Measurements from ENCODE around the gene ALLC. TPM values are rescaled to one million over a fixed set of nuclear protein-coding genes. Genes with fewer than 3 reads are reported as not detected.

Gene ALLC
- polyA plus RNA-seq, 2 of the 4 experiments (the other 2 are of a cell fraction), result not detected

DNA sequence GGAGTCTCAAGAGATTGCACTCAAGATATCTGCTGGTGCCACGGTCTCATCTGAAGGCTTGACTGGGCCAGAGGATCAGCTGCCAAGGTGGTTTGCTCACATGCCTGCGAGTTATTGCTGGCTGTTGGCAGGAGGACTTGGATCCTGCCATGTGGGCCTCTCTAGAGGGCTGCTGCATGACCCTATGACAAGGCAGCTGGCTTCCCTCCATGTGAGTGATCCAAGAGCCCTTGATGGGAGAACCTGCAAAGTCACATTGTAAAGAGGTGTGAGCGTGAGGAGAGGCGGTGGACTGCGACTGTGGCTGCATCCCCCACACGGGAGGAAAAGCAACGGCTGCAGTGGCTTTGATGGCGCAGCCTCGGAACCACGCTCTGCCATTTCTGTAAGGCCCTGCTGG, 4.0 kb upstream of the ALLC start:
- WGBS (ENCODE audit: missing lambda C conversion rate), result 71% methylated on average over 9 of the region's 10 CpGs

DNA sequence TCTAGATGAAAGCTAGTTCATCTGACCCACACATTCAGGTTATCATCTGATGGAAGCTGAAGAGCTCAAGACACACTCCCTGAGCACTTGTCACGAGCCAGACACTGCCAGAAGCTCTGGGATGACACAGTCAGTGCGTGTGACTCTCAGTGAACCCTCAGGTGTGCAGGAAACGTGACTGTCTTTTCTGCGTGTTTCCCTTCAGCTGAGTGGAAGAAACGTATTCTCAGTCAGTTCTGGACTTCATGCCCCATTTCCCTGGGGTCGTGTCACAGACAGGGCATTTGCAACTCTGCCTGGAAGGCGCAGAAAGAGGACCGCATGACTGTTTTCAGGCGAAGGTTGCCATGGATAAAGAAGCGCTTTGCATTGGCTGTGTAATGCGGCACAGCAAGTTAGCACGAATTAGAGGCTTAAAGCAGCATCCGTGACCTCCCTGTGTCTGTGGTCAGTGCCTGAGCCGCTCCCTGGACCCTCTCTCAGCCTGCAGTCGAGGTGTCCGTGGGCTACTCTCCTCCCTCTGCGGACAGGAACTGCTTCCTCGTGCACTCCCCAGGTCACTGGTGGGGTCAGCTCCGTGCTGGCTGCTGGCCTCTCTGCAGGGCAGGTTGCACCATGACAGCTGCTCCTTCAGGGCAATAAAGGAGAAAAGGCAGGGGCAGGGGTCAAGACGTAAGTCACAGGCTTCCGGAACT, 3.3 kb upstream of the ALLC start:
- no peak for FAIRE-seq
- Histone ChIP-seq H3K4me2 (no peak overlapping the region), H3K4me3 (no peak overlapping the region), H3K27ac (no peak overlapping the region), H3K9me3 (no peaks in the 10 kb centered on the region), H3K4me1 (peaks cover 5% of the 10 kb centered on the region; the same call in 1 of the 3 replicates)
- ChIA-PET CTCF (interaction anchor here (0.8 to 6.1 kb wide), 7 partner anchors 10 to 231 kb away, joined by 3 to 44 read pairs (median 4); no protein-coding TSS in a partner anchor), POLR2A (no interaction called here)
- no peak for DNase-seq (ENCODE audit: low read depth in 1 of 2, low spot score in 1 of 2)
- no peak for ATAC-seq
- TF ChIP-seq ZC3H11A (IDR thresholded peaks at IDR 0.05) (no peak), ZSCAN20 (CRISPR knock-in tag; IDR thresholded peaks at IDR 0.05) (no peak)
- TF ChIP-seq, protein P1, sequence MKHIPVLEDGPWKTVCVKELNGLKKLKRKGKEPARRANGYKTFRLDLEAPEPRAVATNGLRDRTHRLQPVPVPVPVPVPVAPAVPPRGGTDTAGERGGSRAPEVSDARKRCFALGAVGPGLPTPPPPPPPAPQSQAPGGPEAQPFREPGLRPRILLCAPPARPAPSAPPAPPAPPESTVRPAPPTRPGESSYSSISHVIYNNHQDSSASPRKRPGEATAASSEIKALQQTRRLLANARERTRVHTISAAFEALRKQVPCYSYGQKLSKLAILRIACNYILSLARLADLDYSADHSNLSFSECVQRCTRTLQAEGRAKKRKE (CRISPR knock-in tag; IDR thresholded peaks at IDR 0.05; ENCODE audit: low read depth), result no peak
- 39% methylated on average over 21 of the region's 21 CpGs for WGBS (ENCODE audit: missing lambda C conversion rate)

More for the DNA sequence above, 4.0 kb upstream of the ALLC start:
- DNase-seq (ENCODE audit: low read depth in 1 of 2, low spot score in 1 of 2) (no peak), ATAC-seq (no peak), FAIRE-seq (no peak)
- Histone ChIP-seq H3K9me3 (no peaks in the 10 kb centered on the region), H3K4me1 (peaks cover 5% of the 10 kb centered on the region; the same call in 1 of the 3 replicates), H3K4me2 (no peak overlapping the region), H3K27ac (no peak overlapping the region), H3K4me3 (no peak overlapping the region)
- POLR2A ChIA-PET, result no interaction called here
- TF ChIP-seq TFCP2L1 (CRISPR knock-in tag; IDR thresholded peaks at IDR 0.05) (no peak), ZFP36 (IDR thresholded peaks at IDR 0.05; ENCODE audit: borderline replicate concordance, partially characterized antibody) (no peak), RCOR1 (IDR thresholded peaks at IDR 0.05; ENCODE audit: low read depth, low read length) (no peak), SREBF2 (IDR thresholded peaks at IDR 0.05) (no peak), NFE2L2 (conservative IDR thresholded peaks at IDR 0.05; ENCODE audit: low read length) (no peak), CHD4 (IDR thresholded peaks at IDR 0.05; ENCODE audit: borderline replicate concordance) (no peak), NPAS2 (CRISPR knock-in tag; IDR thresholded peaks at IDR 0.05; ENCODE audit: borderline replicate concordance) (no peak), HOXB13 (CRISPR knock-in tag; IDR thresholded peaks at IDR 0.05; ENCODE audit: low read depth) (no peak), ZSCAN20 (CRISPR knock-in tag; IDR thresholded peaks at IDR 0.05) (no peak)
- CTCF ChIA-PET, result interaction anchor here (0.9 to 6.1 kb wide), 8 partner anchors 9 to 231 kb away, joined by 3 to 44 read pairs (median 4); no protein-coding TSS in a partner anchor

DNA sequence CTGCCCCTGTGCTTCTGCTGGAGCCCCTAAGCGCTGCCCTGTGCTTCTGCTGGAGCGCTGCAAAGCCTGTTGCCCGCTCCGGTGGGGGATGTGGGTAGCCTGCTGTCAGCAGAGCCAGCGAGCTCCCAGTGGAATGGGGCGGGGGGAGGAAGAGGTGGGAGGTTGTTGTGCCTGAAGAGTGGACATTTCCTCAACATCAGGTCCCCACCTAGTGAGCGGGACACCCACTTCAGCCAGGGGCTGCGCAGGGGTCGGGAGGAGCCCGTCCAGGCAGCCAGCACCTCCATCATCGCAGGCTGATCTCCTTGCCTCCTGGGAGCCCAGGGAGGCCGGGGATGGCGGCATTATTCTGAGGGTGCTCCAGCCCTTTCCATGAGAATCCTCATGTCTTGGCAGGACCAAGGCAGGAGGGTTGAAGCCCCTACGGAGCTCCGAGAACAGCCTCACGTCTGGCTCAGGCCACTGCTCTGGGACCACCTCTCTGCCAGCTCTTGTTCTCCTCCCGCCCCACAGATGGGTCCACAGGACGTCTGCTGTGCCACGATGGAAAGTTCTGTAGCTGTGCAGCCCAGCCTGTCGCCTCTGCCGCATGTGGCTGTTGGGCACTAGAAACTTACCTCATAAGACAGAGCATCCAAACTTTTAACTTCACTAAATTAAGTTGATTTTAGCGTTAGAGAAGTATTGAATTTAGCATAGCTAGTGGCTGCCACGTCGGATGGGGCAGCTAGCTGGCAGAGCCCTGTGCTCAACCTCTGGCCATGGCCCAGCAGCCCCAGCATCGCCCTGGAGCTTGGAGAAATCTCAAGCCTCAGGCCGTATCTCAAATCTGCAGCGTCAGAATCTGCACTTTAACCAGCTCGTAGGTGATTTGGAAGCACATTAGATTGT, 1.9 kb upstream of the ALLC start:
- WGBS (ENCODE audit: missing lambda C conversion rate), result 70% methylated on average over 20 of the region's 28 CpGs
- CTCF ChIA-PET, result interaction anchor here (0.7 to 1.2 kb wide), 3 partner anchors 120 to 1770 kb away, joined by 3 read pairs; no protein-coding TSS in a partner anchor
- no peak for FAIRE-seq

More for the DNA sequence above, 1.9 kb upstream of the ALLC start:
- peaks cover 8% of the 10 kb centered on the region; the same call in 2 of the 3 replicates for H3K4me1 ChIP-seq
- no peak overlapping the region for H3K4me2 ChIP-seq
- no peak overlapping the region for H3K4me3 ChIP-seq
- no peak overlapping the region for H3K27ac ChIP-seq
- POLR2A ChIA-PET, result no interaction called here
- DNase-seq (ENCODE audit: low read depth in 1 of 2, low spot score in 1 of 2) (no peak), ATAC-seq (no peak)
- no peaks in the 10 kb centered on the region for H3K9me3 ChIP-seq
- TF ChIP-seq TFCP2L1 (CRISPR knock-in tag; IDR thresholded peaks at IDR 0.05) (no peak), FOSB (CRISPR knock-in tag; IDR thresholded peaks at IDR 0.05) (no peak), KDM1A (IDR thresholded peaks at IDR 0.05; ENCODE audit: low read depth) (no peak), JUN (IDR thresholded peaks at IDR 0.05) (no peak), ZNF302 (CRISPR knock-in tag; IDR thresholded peaks at IDR 0.05) (no peak), RARB (CRISPR knock-in tag; IDR thresholded peaks at IDR 0.05) (no peak), RCOR1 (IDR thresholded peaks at IDR 0.05; ENCODE audit: low read depth, low read length) (no peak), FOSL2 (IDR thresholded peaks at IDR 0.05) (no peak), FOSL2 (CRISPR knock-in tag; IDR thresholded peaks at IDR 0.05) (no peak)
- TF ChIP-seq, protein P2, sequence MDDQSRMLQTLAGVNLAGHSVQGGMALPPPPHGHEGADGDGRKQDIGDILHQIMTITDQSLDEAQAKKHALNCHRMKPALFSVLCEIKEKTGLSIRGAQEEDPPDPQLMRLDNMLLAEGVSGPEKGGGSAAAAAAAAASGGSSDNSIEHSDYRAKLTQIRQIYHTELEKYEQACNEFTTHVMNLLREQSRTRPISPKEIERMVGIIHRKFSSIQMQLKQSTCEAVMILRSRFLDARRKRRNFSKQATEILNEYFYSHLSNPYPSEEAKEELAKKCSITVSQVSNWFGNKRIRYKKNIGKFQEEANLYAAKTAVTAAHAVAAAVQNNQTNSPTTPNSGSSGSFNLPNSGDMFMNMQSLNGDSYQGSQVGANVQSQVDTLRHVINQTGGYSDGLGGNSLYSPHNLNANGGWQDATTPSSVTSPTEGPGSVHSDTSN (IDR thresholded peaks at IDR 0.05), result no peak

Data from A549 (cell line).